M059J (cell line): Measurements from ENCODE around the gene MCM6. TPM values are rescaled to one million over a fixed set of nuclear protein-coding genes. Genes with fewer than 3 reads are reported as not detected.
A peak's percentile ranks its signal among the peaks of the same experiment; 100 is the strongest.
"Not testable (repeated sequence)": the region's sequence is repeated elsewhere in the genome, so short reads cannot be mapped to it uniquely, and the experiment has no call there.

ENCODE experiments used
- DNase-seq: peaks from one replicate; pipeline ENCODE4 v3.0.0-alpha.2; 2012; ENCODE audit warnings: low read depth
- total RNA-seq: library from RNA; depleted of rRNA; stranded (reverse); fragments of >200 nt; shearing (Covaris generic); gene quantifications from 2 replicates; pipeline ENCODE4 v1.2.3, GENCODE V29; 2014; rRNA removed

The MCM6 gene
- 23.8 and 40.8 TPM in 2 replicates for total RNA-seq

GRCh38 chr2:135876066-135876711 is at the start of gene MCM6:
TSS of gene MCM6 (minus strand) at chr2:135876443. CDS start at chr2:135876365, 78 bp downstream.
- peak; percentile 98 for DNase-seq

GRCh38 chr2:135925571-135925970 is 49.3 kb upstream of the MCM6 start:
- DNase-seq = no peak

GRCh38 chr2:135916207-135916606 is 40.0 kb upstream of the MCM6 start:
- DNase-seq = peak; percentile 39

DNA sequence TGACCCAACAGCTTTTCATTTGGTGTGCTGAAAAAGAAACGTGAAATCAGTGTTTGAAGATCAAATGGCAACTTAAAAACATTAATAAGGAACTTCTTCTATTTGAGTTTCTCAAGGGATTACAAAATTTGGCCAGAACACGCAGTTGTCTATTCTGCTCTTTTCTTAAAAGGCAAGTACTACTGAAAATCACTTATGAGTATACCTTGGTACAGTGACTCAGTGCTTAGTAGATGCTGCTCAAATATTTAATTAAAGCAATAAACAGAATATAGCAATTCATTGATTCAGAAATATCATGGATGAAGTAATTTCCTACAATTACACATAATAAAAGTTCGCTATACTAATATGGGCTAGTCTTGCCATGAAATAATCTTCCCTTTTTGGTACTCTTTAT is 38.2 kb upstream of the MCM6 start:
- DNase-seq = no peak

GRCh38 chr2:135913727-135914365 is 37.6 kb upstream of the MCM6 start:
- peak; percentile 47 for DNase-seq

DNA sequence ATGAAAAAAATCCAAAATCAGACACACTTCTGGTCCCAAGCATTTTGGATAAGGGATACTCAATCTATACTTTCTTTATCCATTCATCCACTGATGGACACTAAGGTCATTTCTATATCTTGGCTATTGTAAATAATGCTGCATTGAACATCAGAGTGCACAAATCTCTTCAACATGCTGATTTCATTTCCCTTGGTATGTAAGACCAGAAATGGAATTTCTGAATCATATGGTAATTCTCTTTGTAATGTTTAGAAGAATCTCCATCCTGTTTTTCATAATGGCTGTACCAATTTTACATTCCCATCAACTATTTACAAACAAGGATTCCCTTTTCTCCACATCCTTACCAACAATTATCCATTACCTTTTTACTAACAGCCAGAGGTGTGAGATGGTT is 33.7 kb upstream of the MCM6 start:
- no peak for DNase-seq

- no peak for DNase-seq
These were observed 29.4 kb upstream of the MCM6 start for GRCh38 chr2:135905679-135906078.

GRCh38 chr2:135904341-135904989 is 28.2 kb upstream of the MCM6 start:
- peak; percentile 39 for DNase-seq

DNA sequence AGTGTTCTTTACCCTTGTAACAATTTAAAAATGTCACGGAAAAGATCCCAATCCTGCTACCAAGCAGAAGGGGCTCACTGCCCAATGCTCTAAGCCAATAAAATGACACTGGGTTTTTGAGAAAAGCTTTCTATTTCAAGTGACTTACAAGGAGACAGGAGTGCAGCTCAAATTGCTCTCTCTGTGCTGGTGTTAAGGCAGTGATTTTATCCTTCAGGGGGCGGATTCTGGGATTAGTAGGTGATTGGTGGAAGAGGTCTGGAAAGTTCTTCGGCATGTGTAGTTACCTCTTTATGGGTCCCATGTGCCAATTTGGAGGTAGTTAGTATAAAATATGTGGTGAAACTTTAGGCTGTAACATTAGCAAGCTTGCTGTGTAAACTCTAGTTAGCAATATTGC is 27.4 kb upstream of the MCM6 start:
- no peak for DNase-seq

- no peak for DNase-seq
These were observed 23.3 kb upstream of the MCM6 start for GRCh38 chr2:135899567-135899966.

DNA sequence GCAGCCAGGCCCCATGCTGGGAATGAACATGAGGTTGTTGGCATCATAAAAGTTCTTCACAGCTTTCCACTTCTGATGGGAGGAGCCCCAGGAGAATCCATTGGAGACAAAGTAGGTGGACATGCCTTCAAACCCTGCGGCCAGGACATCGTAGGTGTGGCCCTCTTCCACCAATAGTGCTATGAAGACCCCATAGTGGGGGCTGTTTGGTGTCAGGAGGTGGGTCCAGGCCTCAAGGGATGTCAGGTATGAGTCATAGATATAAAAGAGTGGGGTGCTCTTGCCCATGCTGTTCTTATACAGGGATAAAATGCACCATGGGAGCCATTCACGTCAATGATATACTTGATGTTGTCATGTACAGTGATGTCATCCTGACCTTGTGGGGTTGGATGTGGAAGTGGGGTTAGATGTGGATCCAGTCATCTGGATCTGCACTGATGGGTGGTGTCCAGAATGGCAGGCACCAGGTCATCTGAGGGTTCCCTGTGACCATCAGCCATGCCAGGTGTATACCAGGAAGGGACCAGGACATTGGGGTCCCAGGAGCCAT is 22.1 kb upstream of the MCM6 start:
- no peak for DNase-seq

DNA sequence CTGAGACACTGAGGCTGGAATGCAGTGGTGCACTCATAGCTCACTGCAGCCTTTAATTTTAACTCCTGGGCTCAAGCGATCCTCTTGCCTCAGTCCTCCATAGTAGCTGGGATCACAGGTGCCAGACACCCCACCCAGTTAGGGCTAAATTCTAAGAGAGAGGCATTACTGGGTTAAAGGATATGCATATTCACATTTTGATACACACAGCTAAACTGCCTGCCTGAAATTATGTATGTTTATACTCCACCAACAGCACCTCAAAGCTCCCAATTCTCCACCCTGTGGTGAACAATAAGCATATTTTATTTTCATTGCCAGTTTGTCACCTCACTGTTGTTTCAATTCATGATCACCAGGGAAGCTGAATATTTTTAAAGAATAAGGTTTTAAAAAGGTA is 18.7 kb upstream of the MCM6 start:
- no peak for DNase-seq

DNA sequence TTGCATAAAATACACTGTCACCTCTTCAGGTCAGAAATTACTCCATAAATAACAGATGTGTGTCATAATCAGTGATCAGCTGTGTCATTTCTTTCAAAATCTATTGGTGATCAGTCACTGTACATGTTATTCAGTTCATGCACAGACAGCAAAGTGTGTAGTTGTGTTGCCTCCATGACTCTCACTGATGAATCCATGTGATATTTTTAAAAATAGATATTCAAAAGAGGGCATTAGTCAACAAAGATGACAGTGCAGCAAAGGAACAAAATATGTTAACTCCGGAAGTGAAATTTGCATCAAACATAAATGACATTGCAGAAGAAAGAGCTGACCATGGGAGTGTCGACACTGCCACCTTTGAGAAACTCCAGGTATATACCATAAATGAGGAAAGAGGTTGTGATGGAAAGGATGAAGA is 17.1 kb upstream of the MCM6 start:
- DNase-seq = no peak

DNA sequence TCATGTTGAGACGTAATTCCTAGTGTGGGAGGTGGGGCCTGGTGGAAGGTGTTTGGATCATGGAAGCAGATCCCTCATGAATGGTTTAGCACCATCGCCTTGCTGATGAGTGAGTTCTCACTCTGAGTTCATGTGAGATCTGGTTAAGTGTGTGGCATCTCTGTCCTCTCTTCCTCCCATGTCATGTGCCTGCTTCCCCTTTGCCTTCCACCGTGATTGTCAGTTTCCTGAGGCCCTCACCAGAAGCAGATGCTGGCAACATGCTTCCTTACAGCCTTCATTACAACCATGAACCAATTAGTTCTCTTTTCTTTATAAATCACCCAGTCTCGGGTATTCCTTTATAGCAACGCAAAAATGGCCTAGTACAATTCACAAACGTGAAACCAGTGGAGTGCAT is 14.6 kb upstream of the MCM6 start:
- DNase-seq = no peak

GRCh38 chr2:135890149-135890548 is 13.9 kb upstream of the MCM6 start:
- DNase-seq = no peak

- not testable (repeated sequence) for DNase-seq
These were observed 12.3 kb upstream of the MCM6 start for GRCh38 chr2:135888587-135888986.

DNA sequence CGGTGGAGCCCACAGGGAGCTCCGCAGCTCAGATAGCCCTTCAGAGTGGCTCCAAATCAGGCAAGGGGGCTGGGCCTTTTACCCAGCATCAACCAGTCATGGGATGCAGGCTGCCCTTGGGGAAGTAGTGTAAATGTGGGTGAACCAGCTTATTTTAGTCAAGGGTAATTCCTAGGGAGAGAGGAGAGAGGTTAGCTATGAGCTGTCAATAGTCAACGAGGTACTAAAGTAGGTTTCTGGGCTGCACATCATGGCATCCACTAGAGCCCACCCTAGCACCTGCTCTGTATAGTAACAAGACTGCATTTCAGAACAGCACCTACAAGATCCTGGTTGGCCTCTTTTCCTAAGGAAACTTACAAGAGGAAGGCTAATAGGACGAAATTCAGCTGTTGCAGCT is 9.5 kb upstream of the MCM6 start:
- no peak for DNase-seq

DNA sequence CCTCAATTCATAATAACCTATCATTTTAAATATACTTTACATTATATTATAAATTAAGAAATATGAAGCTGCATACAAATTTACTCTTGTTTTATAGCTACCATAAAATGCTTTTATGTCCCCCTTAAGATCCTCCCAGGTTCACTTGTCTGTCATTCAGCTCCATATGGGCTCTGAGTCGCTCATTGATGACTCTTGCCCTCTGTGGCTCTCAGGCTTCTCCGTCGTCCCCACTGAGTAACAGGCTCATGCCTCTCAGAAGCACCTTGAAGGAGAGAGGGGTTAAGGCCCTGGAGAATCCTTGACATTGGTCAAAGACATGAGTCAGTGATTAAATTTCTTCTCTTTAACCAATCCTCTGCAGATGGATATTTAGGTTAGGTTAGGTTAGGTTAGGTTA is 6.2 kb upstream of the MCM6 start:
- no peak for DNase-seq

GRCh38 chr2:135876770-135877169 is 527 bp upstream of the MCM6 start:
- DNase-seq = not testable (repeated sequence)

DNA sequence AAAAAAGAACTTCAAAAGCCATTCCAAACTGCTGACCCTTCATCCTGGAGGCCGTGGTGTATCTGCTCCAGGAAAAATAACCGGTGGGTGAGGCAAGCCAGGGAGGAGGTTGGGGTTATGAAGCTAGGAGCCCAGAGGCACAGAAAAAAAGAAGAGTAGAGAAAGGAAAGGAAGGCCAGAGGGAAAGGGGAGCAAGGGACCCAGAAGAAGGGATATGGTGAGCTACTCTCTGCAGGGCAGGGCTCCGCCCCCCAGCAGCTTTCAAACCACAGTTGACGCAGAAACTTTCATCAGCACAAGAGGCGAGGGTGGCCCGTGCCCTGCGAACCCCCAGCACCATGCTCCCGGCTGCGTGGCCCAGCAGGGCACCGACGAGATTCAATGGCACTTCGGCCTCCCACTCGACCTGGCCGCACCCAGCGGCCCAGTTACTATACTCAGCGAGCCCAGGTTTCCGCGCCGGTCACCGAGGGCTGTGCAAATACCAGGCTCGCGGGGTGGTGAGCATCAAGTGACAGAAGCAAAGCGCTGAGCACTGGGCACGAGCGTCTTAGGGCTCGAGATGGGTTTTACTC is 665 bp downstream of the MCM6 start:
- peak; percentile 66 for DNase-seq

GRCh38 chr2:135874777-135875365 is 1.4 kb downstream of the MCM6 start:
- no peak for DNase-seq

- DNase-seq = no peak
These were observed 5.7 kb downstream of the MCM6 start for GRCh38 chr2:135870571-135870970.
